GM18907 (cell line): ENCODE results near the gene SLC8A1.

Experiments
- ATAC-seq: cut with Tn5 transposase; IDR thresholded peaks from one replicate; pipeline ENCODE4 v1.9.1; 2021; ENCODE audit warnings: mild to moderate bottlenecking, moderate library complexity; ENCODE audit not compliant: unreplicated experiment

The SLC8A1 gene

DNA sequence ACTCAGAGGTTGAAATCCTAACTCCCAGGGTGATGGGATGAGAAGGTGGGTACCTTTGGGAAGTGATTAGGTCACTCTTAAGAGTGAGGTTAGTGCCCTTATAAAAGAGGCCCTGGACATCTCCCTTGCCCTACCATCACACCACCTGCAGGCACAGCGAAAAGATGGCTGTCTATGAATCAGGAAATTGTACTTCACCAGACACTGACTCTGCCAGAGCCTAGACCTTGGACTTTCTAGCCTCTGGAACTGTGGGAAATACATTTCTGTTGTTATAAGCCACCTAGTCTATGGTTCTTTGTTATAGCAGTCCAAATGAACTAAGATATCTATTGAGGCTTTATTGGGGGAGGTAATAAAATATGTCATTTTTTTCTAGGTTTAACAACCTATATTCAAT is 203.6 kb downstream of the SLC8A1 start:
- ATAC-seq, result no peak

GRCh38 chr2:40244675-40245074 is 207.2 kb downstream of the SLC8A1 start:
- ATAC-seq, result no peak

DNA sequence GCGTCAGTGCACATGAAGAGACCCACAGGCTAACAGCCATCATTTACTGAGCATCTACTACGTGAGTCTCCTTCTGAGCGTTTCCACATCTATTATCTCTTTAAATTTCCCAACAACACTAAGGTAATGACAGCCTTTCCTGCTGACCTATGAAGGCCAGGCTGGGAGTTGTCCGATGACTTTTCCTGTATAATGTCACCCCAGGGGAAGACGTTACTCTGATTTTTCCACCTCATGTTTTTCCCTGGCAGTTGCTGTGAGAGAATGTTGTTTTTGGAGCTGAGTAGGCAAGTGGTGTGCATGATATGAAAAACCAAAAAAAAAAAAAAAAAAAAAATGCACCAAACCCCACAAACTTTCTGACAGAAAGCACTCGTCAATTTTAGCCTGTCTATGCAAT is 207.6 kb downstream of the SLC8A1 start:
- ATAC-seq, result no peak

GRCh38 chr2:40243581-40244187 is 208.2 kb downstream of the SLC8A1 start:
- no peak for ATAC-seq

DNA sequence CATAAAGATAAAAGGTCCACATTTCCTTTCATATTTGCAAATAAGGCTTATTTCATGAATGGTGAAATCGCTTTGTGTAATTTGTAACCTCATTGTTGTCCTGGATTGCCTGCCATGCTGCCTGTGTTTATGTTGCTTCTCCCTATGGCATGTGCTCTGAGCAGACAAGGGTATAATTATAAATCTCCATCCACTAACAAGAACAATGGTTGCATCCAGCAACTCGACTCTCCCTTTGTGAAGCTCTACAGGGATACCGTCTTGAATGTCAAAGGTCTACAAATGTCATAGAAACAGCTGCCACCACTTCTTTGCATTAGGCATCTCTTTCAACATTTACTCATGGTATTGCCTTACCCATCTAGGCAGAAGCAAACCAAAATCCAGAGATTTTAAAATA is 209.6 kb downstream of the SLC8A1 start:
- ATAC-seq, result no peak

DNA sequence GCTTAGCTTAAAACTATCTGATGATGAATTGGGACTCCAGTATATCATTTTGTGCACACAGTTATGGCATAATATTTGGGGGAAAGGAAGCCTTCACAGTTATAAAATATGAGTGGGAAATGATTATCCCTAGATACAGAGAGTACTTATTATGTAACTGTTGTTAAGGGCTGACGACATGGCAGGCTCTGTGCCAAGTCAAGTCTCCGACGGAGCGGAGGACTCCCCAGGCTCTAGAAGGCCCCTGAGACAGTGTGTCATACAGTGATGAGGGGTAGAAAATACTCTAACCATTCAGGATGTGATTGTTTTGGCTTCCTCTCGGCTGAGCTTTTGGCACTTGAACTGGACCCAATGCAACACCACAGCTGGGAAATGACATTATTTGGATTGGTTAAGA is 211.8 kb downstream of the SLC8A1 start:
- ATAC-seq, result no peak

DNA sequence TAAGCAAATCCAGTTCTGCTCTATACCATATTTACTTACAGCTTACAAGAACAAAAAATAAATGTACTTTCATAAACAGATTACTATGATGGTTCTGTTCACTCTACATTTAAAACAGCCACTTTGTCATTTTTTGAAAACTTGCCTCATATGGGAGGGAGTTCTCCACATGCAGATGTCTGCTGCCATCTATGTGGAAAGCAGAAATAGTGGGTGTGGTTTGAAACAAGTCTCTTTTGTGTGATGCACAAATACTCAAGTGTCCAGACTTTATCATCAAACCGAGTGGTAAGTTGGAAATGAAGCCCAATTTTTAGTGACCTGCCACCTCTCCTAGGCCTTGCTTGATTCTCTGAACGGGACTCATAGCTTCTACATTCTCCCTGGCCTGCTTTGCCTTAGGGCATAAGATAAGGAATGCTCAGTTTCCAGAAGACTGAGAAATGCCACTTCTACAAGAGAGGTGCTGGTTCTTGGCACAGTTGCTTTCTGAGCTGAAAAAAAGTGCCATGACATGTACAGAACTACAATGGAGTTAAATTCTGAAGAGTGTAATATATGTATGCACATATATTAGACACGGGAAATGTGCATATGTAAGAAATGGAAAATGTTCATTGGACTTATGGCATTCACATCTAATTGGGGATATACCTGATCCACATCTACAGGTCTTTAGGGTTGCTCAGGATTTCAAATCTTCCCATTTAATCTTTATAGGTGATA is 221.0 kb downstream of the SLC8A1 start:
- ATAC-seq, result no peak

- ATAC-seq, result no peak
Measured at GRCh38 chr2:40230186-40230585, 221.7 kb downstream of the SLC8A1 start.

DNA sequence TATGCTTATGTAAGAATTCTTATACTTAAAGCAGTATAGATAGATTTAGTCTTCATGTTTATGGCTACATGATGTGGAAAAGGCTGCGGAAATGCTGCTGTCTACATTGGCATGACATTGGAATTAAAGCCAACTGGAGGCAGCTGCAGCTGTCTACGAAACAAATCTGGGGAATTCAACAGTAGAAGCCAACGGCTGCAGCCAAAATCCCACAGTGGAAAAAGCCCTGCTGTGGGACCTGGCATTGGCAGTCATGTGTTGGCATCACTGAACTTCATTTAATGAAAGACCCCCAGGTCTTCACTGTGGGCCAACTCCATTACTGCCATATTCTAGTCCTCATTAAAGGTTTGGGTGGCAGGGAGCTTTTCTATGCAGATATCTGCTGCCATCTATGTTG is 223.6 kb downstream of the SLC8A1 start:
- no peak for ATAC-seq

DNA sequence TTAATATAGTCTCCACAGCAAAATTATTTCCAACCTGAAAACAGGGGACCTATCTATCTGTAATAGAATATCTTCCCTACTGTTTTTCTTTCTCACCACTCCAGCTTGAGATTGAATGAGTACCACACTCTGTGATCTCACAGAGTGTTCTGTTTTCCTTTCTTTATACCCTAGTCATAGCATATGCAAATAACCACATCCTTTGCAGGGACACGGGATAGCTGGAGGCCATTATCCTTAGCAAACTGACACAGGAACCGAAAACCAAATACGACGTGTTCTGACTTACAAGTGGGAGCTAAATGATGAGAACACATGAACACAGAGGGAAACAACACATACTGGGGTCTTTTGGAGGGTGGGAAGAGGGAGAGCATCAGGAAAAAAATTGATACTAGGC is 224.7 kb downstream of the SLC8A1 start:
- no peak for ATAC-seq

- no peak for ATAC-seq
Measured at GRCh38 chr2:40226637-40227036, 225.3 kb downstream of the SLC8A1 start.

DNA sequence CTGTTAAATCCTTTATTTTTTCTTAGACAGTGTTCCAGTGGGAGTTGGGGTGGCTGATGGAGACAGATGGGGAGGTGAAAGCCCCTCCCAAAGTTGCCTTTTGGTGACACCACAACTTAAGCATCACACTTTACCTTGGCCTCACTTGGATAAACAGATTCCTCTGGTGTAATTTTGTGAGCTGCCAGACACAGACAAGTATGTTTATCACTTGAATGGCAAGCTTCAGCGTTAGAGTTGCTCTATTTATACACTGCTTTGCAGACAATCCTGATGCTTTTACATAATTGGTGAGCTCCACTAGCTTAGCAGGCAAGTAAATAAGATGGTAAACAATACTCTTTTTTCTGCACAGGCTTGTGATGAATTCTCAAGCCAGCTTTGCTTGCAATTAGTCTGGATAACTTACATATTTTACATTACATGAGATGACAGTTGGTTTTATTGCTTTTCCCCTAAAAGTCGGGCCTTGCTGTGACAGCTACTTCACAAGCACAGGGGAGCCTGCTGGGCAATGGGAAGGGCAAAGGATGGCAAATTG is 226.2 kb downstream of the SLC8A1 start:
- no peak for ATAC-seq

GRCh38 chr2:40224318-40224717 is 227.6 kb downstream of the SLC8A1 start:
- ATAC-seq, result no peak

GRCh38 chr2:40220177-40220925 is 231.5 kb downstream of the SLC8A1 start:
- no peak for ATAC-seq

DNA sequence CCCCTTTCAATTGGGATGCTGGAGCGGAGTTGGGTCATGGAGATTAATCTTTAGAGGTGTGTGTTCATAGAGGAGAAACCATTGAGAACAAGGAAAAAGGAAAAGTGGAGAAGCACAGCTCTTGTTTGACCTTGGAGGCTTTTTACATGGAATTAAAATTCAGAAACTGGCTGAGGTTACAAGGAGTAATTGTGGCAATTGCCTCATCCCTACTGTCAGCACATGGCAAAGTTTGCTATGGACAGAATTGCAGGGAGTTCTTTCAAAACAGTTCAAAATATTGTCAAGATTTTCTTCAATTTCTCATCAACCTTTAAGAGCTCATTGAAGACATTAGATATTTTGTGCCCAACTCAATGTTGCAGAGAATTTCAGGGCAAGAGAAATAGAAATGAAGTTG is 232.7 kb downstream of the SLC8A1 start:
- no peak for ATAC-seq

DNA sequence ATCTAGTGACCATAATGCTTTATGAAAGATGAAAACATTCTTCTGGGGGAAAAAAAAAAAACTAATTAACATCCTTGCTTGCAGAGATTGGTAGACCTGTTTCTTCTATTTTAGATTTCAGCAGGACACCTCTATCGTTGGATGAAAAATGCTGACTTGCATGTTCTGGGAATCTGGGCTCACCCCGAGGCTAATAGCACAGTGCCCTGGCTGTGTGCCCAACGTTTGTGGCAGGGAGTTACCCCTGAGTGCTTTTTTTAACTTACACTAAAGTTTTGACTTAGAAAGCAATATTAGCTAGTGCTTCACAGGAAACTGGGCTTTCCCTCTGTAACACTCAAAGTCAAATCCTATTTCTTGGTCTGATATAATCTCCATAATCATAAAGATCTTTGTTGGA is 233.2 kb downstream of the SLC8A1 start:
- ATAC-seq, result no peak

GRCh38 chr2:40213619-40214018 is 238.3 kb downstream of the SLC8A1 start:
- ATAC-seq, result no peak

GRCh38 chr2:40213071-40213470 is 238.8 kb downstream of the SLC8A1 start:
- ATAC-seq, result no peak

- no peak for ATAC-seq
Measured at GRCh38 chr2:40210968-40211353, 240.9 kb downstream of the SLC8A1 start.

DNA sequence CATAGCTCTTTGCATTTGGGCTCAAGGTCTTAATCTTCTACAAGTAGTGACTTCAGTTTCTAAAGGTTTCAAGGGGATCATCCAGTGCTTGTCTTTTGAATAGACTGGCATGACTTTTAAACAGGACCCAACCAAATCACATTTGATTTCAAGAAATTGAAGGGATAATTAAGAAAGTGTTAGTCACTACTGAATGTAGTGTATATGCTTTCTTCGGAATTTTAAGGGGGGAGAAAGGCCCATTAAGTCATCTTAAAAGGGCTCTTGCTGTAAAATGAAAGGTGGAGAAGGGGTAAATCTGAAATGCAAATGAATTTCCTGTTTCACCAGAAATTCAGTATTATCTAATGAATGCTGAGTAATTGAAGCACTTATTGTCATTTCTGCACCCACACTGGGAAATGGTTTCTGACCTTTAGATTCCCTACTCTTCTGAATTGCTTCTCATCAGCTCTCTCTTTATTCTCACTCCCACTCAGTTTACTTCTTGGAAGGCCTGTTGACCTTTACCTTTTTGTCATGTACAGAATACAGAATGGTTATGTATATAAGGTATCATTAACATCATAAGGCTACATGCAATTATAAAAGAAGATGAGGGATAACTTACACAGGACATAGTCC is 241.4 kb downstream of the SLC8A1 start:
- no peak for ATAC-seq

DNA sequence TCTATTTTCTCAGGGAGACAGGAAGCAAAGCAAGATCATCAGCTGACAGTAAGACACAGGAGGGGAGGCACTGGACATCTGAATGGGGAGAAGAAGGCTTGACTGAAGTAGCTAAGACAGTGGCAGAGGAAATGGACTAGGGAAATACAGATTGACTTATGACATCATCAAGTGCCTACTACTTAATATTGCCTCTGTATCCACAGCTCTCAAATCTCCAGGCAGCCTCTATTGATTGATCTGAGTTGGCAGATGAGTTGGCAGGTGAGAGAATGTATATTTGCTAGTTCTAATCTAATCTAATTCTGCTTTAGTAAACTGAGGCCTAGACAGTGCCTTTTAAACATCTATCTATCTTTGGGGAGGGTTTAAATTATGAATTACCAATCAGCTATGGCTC is 242.1 kb downstream of the SLC8A1 start:
- no peak for ATAC-seq
